Central memory CD8-positive, alpha-beta T cell (primary cell): ENCODE measurements around the gene TEAD2.

ENCODE experiments used
- ATAC-seq: fragments of 150-1000 bp; cut with Tn5 transposase; replicated peaks from 2 replicates; pipeline ENCODE4 v1.10.0; 2022; ENCODE audit warnings: mild to moderate bottlenecking, moderate FRiP score, moderate number of reproducible peaks; ENCODE audit not compliant: poor library complexity, severe bottlenecking; ENCODE audit errors: extremely low read depth
- DNase-seq, 2 donors: peaks; one replicate each; pipeline ENCODE4 v3.0.0; 2021; ENCODE audit warnings: low spot score in 2 of 2
- H3K27ac Mint-ChIP-seq: one replicate; pipeline ENCODE4 v1.8.0; 2022; ENCODE audit warnings: low read depth, mild to moderate bottlenecking, moderate library complexity, mixed read lengths
- H3K27me3 Mint-ChIP-seq: one replicate; pipeline ENCODE4 v1.8.0; 2022; ENCODE audit warnings: mixed read lengths
- H3K36me3 Mint-ChIP-seq: one replicate; pipeline ENCODE4 v1.8.0; 2022; ENCODE audit warnings: mild to moderate bottlenecking, moderate library complexity, mixed read lengths; ENCODE audit not compliant: insufficient read depth
- H3K4me1 Mint-ChIP-seq: one replicate; pipeline ENCODE4 v1.8.0; 2022; ENCODE audit warnings: mixed read lengths
- H3K4me3 Mint-ChIP-seq: one replicate; pipeline ENCODE4 v1.8.0; 2022; ENCODE audit warnings: mild to moderate bottlenecking, moderate library complexity, mixed read lengths
- H3K9me3 Mint-ChIP-seq: one replicate; pipeline ENCODE4 v1.8.0; 2022; ENCODE audit warnings: mixed read lengths

The TEAD2 gene

DNA sequence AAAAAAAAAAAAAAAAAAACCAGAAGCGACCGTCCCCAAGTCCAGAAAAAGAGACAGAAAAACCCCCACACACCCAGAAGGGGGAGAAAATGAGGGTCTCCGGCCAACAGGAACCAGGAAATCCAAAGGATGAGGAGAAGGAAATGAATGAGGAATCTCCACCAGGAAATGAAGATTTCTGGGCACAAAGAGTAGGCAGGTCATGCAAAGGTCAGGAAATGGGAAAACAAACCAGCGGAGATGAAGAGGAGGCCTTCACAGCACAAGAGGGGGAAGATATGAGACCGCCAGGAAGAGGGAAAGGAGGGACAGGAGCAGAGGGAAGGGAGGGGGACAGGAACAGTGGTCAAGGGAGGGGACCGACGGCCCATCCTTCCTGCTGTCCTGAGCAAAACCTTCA, 5.8 kb downstream of the TEAD2 start:
- H3K4me3 Mint-ChIP-seq = no peak overlapping the region
- DNase-seq (no peak), ATAC-seq (no peak)
- H3K9me3 Mint-ChIP-seq = no peaks in the 10 kb centered on the region
- H3K4me1 Mint-ChIP-seq = peaks cover 15% of the 10 kb centered on the region
- H3K27ac Mint-ChIP-seq = no peak overlapping the region
- peaks cover 3% of the 10 kb centered on the region for H3K36me3 Mint-ChIP-seq
- H3K27me3 Mint-ChIP-seq = peaks cover 62% of the 10 kb centered on the region

DNA sequence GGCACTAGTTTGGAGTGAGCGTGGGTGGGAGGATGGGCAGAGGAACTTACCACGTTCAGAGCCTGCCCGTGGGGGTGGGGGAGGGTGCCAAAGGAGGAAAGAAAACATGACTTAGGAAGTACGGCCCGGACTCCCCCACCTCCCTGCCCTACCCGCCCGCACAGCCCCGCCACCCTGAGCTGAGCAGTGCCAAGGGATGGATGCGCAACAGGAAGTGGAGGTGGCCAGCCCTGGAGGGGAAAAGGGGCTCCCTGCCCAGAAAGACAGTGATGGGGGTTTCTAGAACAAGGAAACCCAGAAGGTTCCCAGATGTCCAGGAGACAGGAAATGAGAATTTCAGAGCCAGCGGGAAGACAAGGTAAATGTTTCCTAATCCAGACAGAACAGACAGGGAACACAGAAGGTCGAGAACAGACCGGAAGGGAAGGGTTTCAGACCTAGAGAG, 6.3 kb downstream of the TEAD2 start:
- ATAC-seq = no peak
- peaks cover 67% of the 10 kb centered on the region for H3K27me3 Mint-ChIP-seq
- no peak overlapping the region for H3K27ac Mint-ChIP-seq
- no peak overlapping the region for H3K4me3 Mint-ChIP-seq
- H3K36me3 Mint-ChIP-seq = peaks cover 1% of the 10 kb centered on the region
- no peak for DNase-seq
- peaks cover 15% of the 10 kb centered on the region for H3K4me1 Mint-ChIP-seq
- no peaks in the 10 kb centered on the region for H3K9me3 Mint-ChIP-seq

GRCh38 chr19:49349567-49349966, 12.6 kb downstream of the TEAD2 start:
- H3K27me3 Mint-ChIP-seq = peaks cover 40% of the 10 kb centered on the region
- peaks cover 2% of the 10 kb centered on the region for H3K36me3 Mint-ChIP-seq
- DNase-seq = no peak
- no peak overlapping the region for H3K4me3 Mint-ChIP-seq
- no peak overlapping the region for H3K27ac Mint-ChIP-seq
- no peaks in the 10 kb centered on the region for H3K9me3 Mint-ChIP-seq
- ATAC-seq = no peak
- H3K4me1 Mint-ChIP-seq = peaks cover 10% of the 10 kb centered on the region

GRCh38 chr19:49348305-49349189, 13.7 kb downstream of the TEAD2 start:
- no peak overlapping the region for H3K4me3 Mint-ChIP-seq
- H3K27ac Mint-ChIP-seq = no peak overlapping the region
- no peaks in the 10 kb centered on the region for H3K9me3 Mint-ChIP-seq
- H3K4me1 Mint-ChIP-seq = peaks cover 12% of the 10 kb centered on the region
- DNase-seq (no peak), ATAC-seq (no peak)
- H3K27me3 Mint-ChIP-seq = peaks cover 30% of the 10 kb centered on the region
- H3K36me3 Mint-ChIP-seq = peaks cover 2% of the 10 kb centered on the region

- Mint-ChIP-seq H3K27me3 (peaks cover 23% of the 10 kb centered on the region), H3K4me1 (peaks cover 14% of the 10 kb centered on the region), H3K36me3 (peaks cover 2% of the 10 kb centered on the region), H3K9me3 (no peaks in the 10 kb centered on the region), H3K4me3 (no peak overlapping the region), H3K27ac (no peak overlapping the region)
- ATAC-seq (no peak), DNase-seq (no peak)
Measured at GRCh38 chr19:49347835-49348234, 14.4 kb downstream of the TEAD2 start.

DNA sequence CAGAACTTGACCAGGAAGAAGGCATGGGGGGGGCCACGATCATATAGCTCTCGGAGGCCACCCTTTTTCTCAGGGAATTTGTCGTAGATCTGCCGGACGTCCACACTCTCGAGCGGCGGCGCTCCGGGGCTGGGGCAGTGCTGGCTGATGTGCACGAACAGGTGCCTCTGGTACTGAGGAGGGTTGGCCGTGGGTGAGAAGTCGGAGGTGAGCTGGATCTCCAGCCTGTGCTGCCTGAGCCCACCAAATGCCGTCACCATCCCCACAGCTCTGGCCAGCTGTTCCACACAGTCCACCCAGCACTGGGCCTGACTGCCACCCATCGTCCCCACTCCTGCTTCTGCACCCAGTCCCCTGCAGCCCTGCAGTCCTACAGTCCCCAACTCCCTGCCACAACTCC, 15.0 kb downstream of the TEAD2 start:
- no peaks in the 10 kb centered on the region for H3K9me3 Mint-ChIP-seq
- H3K36me3 Mint-ChIP-seq = peaks cover 2% of the 10 kb centered on the region
- H3K27ac Mint-ChIP-seq = no peak overlapping the region
- peaks cover 16% of the 10 kb centered on the region for H3K27me3 Mint-ChIP-seq
- ATAC-seq (no peak), DNase-seq (no peak)
- H3K4me1 Mint-ChIP-seq = peaks cover 18% of the 10 kb centered on the region
- no peak overlapping the region for H3K4me3 Mint-ChIP-seq

- Mint-ChIP-seq H3K27me3 (no peaks in the 10 kb centered on the region), H3K36me3 (peaks cover 7% of the 10 kb centered on the region), H3K4me3 (no peak overlapping the region), H3K9me3 (no peaks in the 10 kb centered on the region), H3K27ac (peak overlapping the region; percentile 93), H3K4me1 (peaks cover 32% of the 10 kb centered on the region)
- DNase-seq = no peak
- no peak for ATAC-seq
Measured at GRCh38 chr19:49344505-49345423, 17.5 kb downstream of the TEAD2 start.

DNA sequence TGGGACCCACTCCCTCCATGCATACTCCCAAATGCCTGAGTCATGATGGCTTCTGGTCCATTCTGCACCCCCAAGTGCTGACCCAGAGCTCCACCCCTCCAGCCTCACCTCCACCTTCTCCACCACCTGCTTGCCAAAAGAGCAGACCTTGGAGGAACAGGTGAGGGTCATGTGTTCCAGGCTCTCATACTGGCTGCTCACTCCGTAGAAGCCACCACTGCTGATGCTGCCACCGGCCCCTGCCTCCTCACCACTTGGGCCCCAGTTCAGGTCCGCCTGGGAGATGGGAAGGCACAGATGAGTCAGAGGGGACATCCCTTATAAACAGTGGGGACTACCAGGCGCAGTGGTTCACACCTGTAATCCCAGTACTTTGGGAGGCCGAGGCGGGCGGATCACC, 19.1 kb downstream of the TEAD2 start:
- Mint-ChIP-seq H3K27ac (no peak overlapping the region), H3K4me3 (no peak overlapping the region), H3K27me3 (no peaks in the 10 kb centered on the region), H3K4me1 (peaks cover 42% of the 10 kb centered on the region), H3K36me3 (peaks cover 13% of the 10 kb centered on the region), H3K9me3 (no peaks in the 10 kb centered on the region)
- ATAC-seq = no peak
- no peak for DNase-seq

- Mint-ChIP-seq H3K27ac (no peak overlapping the region), H3K4me1 (peaks cover 48% of the 10 kb centered on the region)
Measured at GRCh38 chr19:49342291-49342721, 19.9 kb downstream of the TEAD2 start.

DNA sequence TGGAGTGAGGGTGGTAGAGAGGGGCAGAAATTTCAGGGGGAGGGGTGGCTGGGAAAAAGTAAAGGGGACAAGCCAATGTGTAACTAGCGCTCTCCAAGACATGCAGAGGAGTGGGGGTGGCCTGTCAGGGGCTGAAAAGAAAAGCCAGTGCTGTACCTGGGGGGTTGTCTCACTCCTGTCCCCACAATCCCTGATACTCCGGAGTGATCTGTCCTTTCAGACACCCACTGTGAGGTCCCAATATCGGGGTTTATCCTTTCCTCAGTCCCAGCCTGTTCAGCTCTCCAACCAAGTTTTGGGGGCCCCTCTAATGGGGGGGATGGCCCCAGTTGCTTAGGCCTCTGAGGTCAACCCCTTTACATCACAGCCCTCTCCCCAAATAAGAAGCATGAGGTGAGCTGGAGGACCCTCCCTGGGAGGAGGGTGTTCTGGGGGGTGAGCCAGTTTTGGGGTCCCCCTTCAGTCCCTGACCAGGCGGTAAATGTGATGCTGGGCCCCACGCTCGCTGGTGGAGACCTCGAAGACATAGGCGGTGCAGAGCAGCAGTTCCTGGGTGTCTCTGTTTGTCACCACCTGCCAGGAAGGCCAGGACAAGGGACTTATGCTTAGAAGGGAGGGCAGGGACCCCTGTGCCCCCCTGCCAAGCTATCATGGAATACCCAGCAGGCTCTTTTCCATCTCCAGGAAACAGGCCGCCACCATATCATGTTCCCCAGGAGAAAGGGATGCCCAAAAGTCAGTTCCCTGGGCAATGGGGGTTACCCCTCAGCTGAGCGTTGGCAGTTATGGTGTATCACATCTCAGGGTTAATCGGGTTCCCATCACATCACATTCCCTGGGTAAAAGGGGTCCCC, 21.1 kb downstream of the TEAD2 start:
- Mint-ChIP-seq H3K27ac (peak overlapping the region; percentile 74), H3K36me3 (peaks cover 24% of the 10 kb centered on the region), H3K4me1 (peaks cover 60% of the 10 kb centered on the region), H3K27me3 (no peaks in the 10 kb centered on the region), H3K9me3 (no peaks in the 10 kb centered on the region), H3K4me3 (no peak overlapping the region)
- ATAC-seq (no peak), DNase-seq (no peak)

More at GRCh38 chr19:49342291-49342721, 19.9 kb downstream of the TEAD2 start:
- Mint-ChIP-seq H3K9me3 (no peaks in the 10 kb centered on the region), H3K27me3 (no peaks in the 10 kb centered on the region), H3K4me3 (no peak overlapping the region), H3K36me3 (peaks cover 20% of the 10 kb centered on the region)
- ATAC-seq = no peak
- no peak for DNase-seq

DNA sequence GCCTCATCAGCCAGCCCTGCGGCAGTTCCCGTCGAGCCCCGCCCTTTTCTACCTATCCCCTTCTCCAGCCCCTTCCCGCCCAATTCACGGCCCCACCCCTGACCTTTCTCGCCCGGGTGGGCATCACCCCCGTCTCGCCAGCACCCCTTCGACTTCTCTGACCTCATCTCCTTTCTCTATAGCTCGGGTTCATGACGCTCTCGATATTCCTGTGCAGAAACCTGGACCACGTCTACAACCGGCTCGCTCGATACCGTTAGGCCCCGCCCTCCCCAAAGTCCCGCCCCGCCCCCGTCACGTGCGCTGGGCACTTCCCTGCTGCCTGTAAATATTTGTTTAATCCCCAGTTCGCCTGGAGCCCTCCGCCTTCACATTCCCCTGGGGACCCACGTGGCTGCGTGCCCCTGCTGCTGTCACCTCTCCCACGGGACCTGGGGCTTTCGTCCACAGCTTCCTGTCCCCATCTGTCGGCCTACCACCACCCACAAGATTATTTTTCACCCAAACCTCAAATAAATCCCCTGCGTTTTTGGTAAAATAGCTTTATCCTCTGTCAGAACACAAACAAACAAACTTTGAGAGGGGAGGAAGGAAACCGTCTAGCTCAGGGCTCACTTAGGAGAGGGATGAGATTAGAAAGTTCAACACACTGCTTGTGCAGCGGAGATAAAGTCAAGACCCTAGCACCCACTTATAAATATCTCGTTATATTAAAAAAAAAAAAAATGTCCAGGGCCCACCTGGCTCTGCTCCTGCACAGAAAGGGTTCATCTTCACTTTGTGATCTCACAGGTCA, 21.9 kb downstream of the TEAD2 start:
- Mint-ChIP-seq H3K27me3 (no peaks in the 10 kb centered on the region), H3K36me3 (peaks cover 31% of the 10 kb centered on the region), H3K9me3 (no peaks in the 10 kb centered on the region), H3K4me1 (peaks cover 66% of the 10 kb centered on the region), H3K4me3 (peak overlapping the region; percentile 48), H3K27ac (peak overlapping the region; percentile 74)
- DNase-seq (no peak), ATAC-seq (no peak)
